Stimulated activated naive CD8-positive, alpha-beta T cell treated with anti-CD3 and anti-CD28 coated beads, Interleukin-15, Interleukin-2, amounts not matched to agents 100 ng/mL and 50 ng/mL, for 24 hours (primary cell): ENCODE measurements around the gene CCDC24.

Experiments used
- H3K27ac Mint-ChIP-seq: one replicate; pipeline ENCODE4 v1.8.0; 2021; ENCODE audit warnings: mild to moderate bottlenecking, mixed read lengths
- H3K27me3 Mint-ChIP-seq: one replicate; pipeline ENCODE4 v1.8.0; 2021; ENCODE audit warnings: mixed read lengths
- H3K36me3 Mint-ChIP-seq: one replicate; pipeline ENCODE4 v1.8.0; 2021; ENCODE audit warnings: low read depth, mixed read lengths
- H3K4me1 Mint-ChIP-seq: one replicate; pipeline ENCODE4 v1.8.0; 2021; ENCODE audit warnings: low read depth, mixed read lengths
- H3K4me3 Mint-ChIP-seq: one replicate; pipeline ENCODE4 v1.8.0; 2021; ENCODE audit warnings: mild to moderate bottlenecking, mixed read lengths
- H3K9me3 Mint-ChIP-seq: one replicate; pipeline ENCODE4 v1.8.0; 2021; ENCODE audit warnings: mixed read lengths

The CCDC24 gene

DNA sequence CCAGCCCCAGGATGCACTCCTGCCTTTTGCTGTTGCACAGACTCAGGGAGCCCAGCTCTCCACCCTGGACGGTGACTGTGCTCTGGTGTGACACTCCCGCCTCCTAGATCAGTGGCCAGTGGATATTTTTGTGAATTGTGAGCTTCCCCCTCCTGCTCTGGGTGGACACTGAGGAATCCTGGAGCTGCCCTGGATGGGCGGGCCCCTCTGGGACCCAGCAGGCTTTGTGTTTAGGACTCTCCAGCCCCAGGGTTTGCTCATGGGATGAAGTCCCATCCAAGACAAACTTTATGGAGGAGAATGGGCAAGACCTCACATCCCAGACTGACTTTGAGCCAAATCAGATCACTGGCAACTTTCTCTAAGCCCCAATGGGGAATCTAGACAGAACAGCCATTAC, 23.8 kb downstream of the CCDC24 start:
- H3K27me3 Mint-ChIP-seq: no peaks in the 10 kb centered on the region
- H3K9me3 Mint-ChIP-seq: no peaks in the 10 kb centered on the region
- no peaks in the 10 kb centered on the region for H3K36me3 Mint-ChIP-seq
- H3K27ac Mint-ChIP-seq: no peak overlapping the region
- no peak overlapping the region for H3K4me3 Mint-ChIP-seq
- peaks cover 8% of the 10 kb centered on the region for H3K4me1 Mint-ChIP-seq

DNA sequence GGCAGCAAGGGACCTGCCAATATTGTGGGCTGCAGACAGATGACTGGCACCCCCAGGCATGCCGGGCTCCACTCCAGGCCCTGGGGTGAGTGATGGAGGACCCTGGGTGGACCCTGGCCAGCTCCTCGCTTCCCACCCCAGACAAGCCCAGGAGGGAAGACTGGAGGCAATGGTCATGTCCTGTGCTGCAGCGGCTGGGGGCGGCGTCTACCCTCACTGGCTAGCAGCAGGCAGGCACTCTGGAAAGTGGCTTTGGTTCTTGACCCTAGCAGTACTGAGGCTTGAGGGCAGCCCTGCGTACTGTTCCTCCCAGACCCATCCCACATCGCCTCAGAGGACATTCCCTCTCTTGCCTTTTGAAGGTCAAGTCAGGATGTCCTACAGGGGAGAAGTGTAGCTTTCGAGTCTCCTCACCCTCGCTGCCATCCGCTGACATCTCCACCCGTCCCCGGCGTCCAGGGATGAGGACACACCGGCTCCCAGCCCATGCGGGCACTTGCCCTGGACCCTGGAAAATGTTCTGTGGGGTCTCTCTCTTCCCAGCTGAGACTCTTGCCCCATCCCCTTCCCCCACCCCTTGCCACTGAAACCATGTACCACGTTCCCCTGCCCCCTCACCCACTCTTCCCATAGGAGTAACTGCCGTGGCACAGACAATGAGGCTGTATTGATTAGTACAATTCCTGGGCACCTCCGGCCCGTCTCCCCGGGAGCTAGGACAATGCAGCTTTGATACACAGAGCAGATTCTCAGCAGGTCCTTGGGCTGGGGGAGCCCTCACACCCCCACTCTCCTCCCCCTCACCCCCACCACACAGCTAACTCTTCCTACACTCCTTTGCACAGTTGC, 24.9 kb downstream of the CCDC24 start:
- Mint-ChIP-seq H3K9me3 (no peaks in the 10 kb centered on the region), H3K36me3 (no peaks in the 10 kb centered on the region), H3K4me1 (peaks cover 8% of the 10 kb centered on the region), H3K27ac (no peak overlapping the region), H3K27me3 (no peaks in the 10 kb centered on the region), H3K4me3 (no peak overlapping the region)

DNA sequence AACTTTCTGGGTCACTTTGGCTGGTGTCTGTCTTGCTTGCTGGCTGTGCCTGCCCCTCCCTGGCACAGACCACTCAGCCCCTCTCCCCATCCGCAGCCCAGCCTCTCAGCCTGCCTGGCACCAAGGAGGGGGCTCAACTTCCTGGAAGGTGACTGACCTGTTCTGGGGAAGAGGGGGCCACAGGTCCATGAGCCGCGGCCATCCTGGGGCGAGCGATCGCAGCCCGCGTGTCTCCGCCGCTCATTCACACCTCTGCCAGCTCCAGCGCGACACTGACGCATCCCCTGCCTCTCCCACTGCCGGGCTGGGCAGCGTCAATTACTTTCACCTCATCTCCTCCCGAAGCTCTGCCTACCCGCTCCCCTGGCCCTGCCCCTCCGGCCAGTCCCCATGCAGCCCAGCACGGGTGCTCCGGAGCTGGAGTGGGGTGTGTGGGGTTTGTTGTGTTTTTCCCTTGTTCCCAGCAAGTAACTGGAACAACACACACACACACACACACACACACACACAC, 25.5 kb downstream of the CCDC24 start:
- Mint-ChIP-seq H3K36me3 (no peaks in the 10 kb centered on the region), H3K27ac (no peak overlapping the region), H3K4me1 (peaks cover 8% of the 10 kb centered on the region), H3K27me3 (no peaks in the 10 kb centered on the region), H3K9me3 (no peaks in the 10 kb centered on the region), H3K4me3 (no peak overlapping the region)

DNA sequence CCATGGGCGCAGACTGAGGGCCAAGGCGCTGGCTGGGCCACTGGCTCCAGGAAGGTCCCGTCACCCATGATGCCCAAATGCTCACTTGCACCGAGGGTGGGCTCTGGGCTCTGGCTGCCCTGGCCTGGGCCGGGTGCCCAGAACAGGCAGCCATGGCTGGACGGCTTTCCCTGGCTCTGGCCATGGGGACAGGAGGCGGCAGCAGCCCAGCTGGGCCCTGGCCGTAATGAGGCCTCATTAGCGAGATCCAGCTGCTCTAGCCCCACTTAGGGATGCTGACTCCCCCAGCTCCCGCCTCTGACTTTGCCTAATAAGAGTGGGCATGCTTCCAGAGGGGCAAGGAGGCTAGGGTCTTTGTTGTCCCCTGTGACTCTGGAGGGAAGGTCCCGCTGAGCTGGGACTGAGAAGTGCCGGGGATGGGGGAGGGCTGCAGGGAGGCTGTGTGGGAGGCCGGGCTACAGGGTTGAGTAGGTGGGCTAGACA, 28.1 kb downstream of the CCDC24 start:
- Mint-ChIP-seq H3K4me3 (no peak overlapping the region), H3K4me1 (no peaks in the 10 kb centered on the region), H3K9me3 (no peaks in the 10 kb centered on the region)

DNA sequence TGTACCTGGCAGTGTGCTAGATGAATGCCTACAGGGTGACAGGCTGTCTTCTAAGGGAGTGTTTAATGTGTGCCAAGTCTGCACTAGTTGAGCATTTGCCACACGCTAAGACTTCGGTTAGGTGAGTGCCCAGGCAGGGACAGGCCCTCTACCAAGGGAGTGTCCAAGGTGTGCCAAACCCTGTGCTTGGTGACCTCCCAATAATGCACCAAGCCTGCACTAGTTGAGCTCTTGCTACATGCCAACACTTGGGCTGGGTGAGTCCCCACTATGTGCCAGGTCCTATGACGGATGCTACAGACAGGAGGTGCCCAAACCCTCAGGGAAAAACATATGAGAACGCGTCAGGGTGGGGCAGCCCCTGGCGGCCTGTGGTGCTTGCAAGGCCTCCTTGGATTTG, 29.1 kb downstream of the CCDC24 start:
- Mint-ChIP-seq H3K27me3 (no peaks in the 10 kb centered on the region), H3K4me3 (no peak overlapping the region), H3K4me1 (no peaks in the 10 kb centered on the region), H3K27ac (no peak overlapping the region), H3K36me3 (peaks cover 8% of the 10 kb centered on the region), H3K9me3 (no peaks in the 10 kb centered on the region)

More for the DNA sequence above, 28.1 kb downstream of the CCDC24 start:
- no peak overlapping the region for H3K27ac Mint-ChIP-seq
- H3K36me3 Mint-ChIP-seq: peaks cover 3% of the 10 kb centered on the region
- H3K27me3 Mint-ChIP-seq: no peaks in the 10 kb centered on the region

DNA sequence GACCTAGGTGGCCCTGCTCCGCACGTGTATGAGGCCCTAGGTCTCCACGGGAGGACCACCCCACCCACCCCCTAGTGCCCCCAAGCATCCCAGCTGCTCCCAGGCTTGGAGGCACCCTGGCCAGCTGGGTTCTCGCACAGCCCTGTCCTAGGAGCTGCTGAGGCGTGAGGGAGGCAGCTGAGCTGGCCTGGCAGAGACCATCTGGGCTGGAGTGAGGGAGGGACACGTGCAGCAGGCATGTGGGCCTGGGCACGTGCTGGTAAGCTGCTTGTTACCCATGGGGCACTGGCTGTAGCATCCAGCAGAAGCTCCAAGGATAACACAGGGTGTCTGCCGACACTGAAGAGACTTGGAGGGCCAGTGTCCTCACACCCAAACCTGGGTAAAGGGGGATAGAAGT, 29.8 kb downstream of the CCDC24 start:
- no peak overlapping the region for H3K27ac Mint-ChIP-seq
- H3K36me3 Mint-ChIP-seq: peaks cover 8% of the 10 kb centered on the region
- H3K4me1 Mint-ChIP-seq: no peaks in the 10 kb centered on the region
- no peak overlapping the region for H3K4me3 Mint-ChIP-seq
- no peaks in the 10 kb centered on the region for H3K27me3 Mint-ChIP-seq
- H3K9me3 Mint-ChIP-seq: no peaks in the 10 kb centered on the region

DNA sequence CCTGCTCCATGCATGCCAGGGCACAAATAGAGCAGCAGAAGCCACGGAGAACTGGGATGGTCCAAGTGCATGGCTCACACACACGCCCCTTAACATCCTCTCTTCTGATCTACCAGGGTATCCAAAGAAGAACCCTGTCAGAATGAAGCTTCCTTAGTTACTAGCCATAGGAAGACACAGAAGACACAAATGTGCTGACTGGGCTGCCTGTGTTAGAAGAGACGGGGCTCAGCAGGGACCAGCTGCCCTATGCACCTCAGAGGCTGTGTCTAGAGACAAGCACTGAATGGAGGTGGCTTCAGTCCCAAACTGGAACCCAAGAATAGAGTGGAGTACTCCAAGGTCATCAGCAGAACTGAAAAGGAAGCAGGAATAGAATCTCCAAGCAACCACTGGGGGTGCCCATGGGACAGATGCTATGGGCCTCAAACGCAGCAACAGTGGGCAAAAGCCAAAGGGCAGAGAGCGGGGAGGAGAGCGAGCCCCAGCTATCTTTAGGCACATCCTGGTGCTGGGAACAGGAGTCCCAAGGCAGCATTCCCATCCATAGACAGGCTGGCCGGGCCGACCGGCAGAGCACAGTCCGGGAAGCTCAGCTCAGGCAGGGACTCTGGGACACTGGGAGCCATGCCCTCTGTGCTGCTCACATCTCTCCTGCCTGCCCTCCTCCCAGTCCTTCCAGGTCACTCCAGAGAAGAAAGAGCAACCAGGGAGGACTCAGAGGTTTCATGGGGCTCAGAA, 30.4 kb downstream of the CCDC24 start:
- no peaks in the 10 kb centered on the region for H3K4me1 Mint-ChIP-seq
- no peaks in the 10 kb centered on the region for H3K9me3 Mint-ChIP-seq
- no peak overlapping the region for H3K27ac Mint-ChIP-seq
- H3K4me3 Mint-ChIP-seq: no peak overlapping the region
- H3K36me3 Mint-ChIP-seq: peaks cover 8% of the 10 kb centered on the region
- H3K27me3 Mint-ChIP-seq: no peaks in the 10 kb centered on the region

DNA sequence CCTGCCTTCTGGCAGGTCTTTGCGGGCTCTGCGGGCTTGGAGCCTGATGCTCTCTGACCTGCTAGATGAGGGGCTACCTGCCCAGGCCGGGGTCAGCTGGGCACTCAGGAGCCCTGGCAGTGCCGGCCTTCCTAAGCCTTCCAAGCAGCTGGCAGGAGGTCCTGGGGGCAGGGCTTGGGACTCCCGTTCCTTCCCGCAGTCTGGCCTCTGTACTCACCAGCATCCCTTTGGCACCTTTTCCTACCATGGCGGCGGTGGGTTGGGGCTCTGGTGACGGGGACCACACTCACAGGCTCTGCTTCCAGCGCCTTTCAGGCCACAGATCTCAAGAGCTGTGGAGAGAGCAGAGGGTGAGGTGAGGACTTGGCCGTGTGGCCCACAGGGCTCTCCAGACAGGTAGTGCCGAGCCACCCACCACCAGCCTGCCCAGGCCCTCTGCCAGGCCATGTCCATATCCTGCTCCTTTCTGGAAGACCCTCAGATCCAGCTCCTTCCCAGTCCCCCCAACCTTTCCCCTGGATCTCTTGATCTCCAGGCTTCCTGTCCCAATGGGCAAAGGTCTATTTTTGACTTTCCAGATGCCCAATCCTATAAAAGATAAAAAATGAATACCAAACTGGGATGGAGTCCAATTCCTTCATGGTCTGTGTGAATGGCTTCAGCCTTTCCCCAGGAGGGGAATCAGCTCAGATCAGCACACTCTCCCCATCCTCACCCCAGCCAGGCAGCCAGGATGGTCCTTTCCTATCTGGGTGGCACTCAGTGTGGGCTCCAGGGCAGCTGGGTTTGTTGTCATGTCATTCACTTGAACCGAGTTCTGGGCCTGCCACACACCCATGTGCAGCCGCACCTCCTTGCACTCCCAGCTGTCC, 32.9 kb downstream of the CCDC24 start:
- H3K36me3 Mint-ChIP-seq: peaks cover 8% of the 10 kb centered on the region
- peaks cover 14% of the 10 kb centered on the region for H3K4me1 Mint-ChIP-seq
- no peaks in the 10 kb centered on the region for H3K27me3 Mint-ChIP-seq
- no peak overlapping the region for H3K27ac Mint-ChIP-seq
- no peaks in the 10 kb centered on the region for H3K9me3 Mint-ChIP-seq
- H3K4me3 Mint-ChIP-seq: no peak overlapping the region

DNA sequence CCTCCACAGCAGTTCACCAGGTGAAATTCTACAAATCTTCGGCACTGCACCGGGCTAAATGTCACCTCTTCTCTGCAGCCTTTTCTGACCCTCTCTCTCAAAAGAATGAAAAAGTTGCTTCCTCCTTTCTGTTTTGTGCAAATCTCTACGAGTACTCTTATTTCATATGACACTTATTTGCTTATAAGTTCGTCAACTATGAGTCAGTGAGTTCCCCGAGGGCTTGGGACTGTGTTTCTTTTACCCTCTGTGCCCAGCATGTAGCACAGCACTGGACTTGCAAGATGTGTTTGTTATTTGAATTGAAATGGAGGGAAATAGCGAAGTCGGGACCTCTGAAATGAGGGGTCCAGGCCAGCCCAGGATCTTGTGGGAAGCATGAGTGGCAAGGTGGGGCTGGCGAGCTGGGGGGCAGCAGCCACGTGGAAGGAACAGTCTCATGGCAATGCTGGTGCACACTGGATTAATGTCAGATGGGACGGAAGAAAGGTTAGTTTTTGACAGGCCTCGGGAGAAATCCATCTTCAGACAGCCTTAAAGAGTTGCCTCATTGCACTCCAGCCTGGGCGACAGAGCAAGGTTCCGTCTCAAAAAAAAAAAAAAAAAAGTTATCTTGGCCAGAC, 33.6 kb downstream of the CCDC24 start:
- peaks cover 8% of the 10 kb centered on the region for H3K36me3 Mint-ChIP-seq
- H3K4me3 Mint-ChIP-seq: no peak overlapping the region
- peaks cover 21% of the 10 kb centered on the region for H3K4me1 Mint-ChIP-seq
- no peak overlapping the region for H3K27ac Mint-ChIP-seq
- H3K27me3 Mint-ChIP-seq: no peaks in the 10 kb centered on the region
- no peaks in the 10 kb centered on the region for H3K9me3 Mint-ChIP-seq

DNA sequence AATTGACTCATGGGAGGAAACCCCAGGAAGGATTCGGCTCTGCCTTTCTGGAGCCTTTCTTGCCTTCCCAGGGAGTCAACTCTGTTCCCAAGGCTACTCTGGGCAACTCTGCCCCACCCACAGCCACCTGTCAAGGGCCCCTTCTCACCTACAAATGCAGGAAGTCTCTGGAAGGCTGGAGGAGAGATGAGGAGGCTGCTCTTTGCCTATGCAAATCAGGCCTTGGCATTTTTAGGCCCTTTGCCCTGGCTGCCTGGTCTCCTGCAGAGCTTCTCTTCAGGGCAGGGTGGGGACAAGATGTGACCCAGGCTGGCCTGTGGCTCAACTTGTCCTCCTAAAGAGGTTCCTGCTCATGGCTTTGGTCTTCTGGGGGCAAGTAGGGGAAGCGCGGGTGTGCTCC, 34.4 kb downstream of the CCDC24 start:
- Mint-ChIP-seq H3K27me3 (no peaks in the 10 kb centered on the region), H3K27ac (no peak overlapping the region), H3K9me3 (no peaks in the 10 kb centered on the region), H3K4me3 (no peak overlapping the region), H3K4me1 (peaks cover 21% of the 10 kb centered on the region), H3K36me3 (peaks cover 8% of the 10 kb centered on the region)

DNA sequence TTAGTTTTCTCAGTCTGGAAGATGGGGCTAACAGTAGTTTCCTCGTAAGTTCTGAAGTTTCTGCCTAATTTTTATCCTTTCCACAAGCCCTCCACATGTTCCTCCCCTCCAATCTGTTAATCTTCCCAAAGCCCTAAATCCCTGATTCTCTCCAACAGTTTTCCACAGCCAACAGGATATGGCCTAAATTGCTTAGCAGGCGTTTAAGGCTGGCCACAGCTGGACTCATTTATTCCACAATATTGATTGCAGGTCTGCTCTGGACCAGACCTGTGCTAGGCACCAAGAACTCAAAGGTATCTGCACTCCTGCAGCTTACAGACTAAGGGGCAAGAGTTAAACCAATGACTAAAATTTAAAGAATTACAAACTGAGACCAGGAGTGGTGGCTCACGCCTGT, 35.9 kb downstream of the CCDC24 start:
- H3K4me3 Mint-ChIP-seq: no peak overlapping the region

DNA sequence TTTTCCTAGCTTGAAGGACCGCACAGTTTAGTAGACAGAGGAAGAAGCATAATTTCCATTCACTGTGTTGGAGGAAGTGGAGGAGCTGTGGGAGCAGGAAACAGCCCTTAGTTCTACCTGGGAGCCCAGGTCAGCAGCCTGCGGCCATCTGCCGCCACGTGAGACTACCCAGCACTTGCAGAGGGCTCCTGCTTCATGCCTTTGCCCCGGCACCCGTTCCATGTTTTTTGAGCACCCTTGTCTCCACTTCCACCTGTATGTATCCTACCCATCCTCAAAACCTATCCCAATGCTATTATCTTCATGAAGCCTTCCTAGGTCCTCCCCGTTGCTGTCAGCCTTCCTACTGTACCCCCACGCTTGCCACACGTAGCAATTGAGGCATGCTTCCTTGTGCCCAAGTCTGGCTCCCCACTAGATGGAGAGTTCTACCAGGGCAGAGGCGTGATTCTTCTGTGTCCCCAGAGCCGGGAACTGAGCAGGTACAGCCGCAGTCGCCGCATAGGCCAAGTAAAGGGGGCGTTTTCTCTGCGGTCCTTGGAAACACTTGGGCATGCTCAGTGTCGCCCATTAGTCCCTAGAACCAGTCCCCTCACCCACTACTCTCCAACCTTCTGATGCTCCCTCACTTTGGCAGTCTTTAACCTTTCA, 38.0 kb downstream of the CCDC24 start:
- H3K9me3 Mint-ChIP-seq: no peaks in the 10 kb centered on the region
- peak overlapping the region; percentile 92 for H3K4me3 Mint-ChIP-seq
- peak overlapping the region; percentile 95 for H3K27ac Mint-ChIP-seq
- H3K36me3 Mint-ChIP-seq: peaks cover 6% of the 10 kb centered on the region
- H3K4me1 Mint-ChIP-seq: peaks cover 25% of the 10 kb centered on the region
- H3K27me3 Mint-ChIP-seq: no peaks in the 10 kb centered on the region

More for the DNA sequence above, 35.9 kb downstream of the CCDC24 start:
- H3K9me3 Mint-ChIP-seq: no peaks in the 10 kb centered on the region
- H3K27me3 Mint-ChIP-seq: no peaks in the 10 kb centered on the region
- peaks cover 7% of the 10 kb centered on the region for H3K36me3 Mint-ChIP-seq
- peaks cover 25% of the 10 kb centered on the region for H3K4me1 Mint-ChIP-seq
- no peak overlapping the region for H3K27ac Mint-ChIP-seq

DNA sequence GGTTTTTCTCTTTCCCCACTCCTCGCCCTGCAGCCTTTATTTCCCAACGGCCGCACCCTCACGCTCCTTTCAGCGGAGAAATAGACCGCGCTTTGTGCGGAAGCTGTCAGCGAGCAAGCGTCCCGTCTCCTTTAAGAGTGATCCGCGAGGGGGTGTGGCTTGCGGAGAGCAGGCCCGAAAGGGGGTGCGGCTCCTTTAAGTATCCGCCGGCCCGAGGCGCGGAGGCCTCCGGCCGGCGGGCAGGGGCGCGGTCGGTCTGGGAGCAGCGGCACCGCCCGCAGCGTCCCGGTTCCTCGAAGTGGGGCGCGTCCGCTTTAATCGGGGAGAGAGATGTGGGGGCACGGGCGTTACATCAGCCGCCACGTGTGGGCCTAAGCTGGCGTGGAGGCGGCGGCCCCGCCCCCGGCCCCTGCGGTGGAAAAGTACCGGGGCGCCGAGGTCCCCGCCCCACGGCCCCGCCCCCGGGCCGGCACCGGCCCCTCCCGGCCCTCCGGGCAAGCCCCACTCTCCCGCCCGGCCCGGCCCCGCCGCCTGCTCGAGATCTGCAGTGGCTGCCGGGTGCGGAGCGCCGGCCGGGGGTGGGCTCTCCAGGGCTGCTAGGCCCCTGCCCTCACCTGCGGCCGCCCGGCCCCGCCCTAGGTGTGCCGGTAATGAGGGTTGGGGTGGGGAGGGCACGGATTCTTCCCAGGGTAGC, 38.7 kb downstream of the CCDC24 start:
- H3K4me3 Mint-ChIP-seq: peak overlapping the region; percentile 92
- H3K27ac Mint-ChIP-seq: peak overlapping the region; percentile 95
- no peaks in the 10 kb centered on the region for H3K27me3 Mint-ChIP-seq
- H3K4me1 Mint-ChIP-seq: peaks cover 25% of the 10 kb centered on the region
- H3K9me3 Mint-ChIP-seq: no peaks in the 10 kb centered on the region
- peaks cover 1% of the 10 kb centered on the region for H3K36me3 Mint-ChIP-seq
